Astrocyte of the spinal cord (primary cell): Measurements from ENCODE around the gene MRGPRD.

Experiments
- DNase-seq: peaks from one replicate; pipeline ENCODE4 v3.0.0; 2011; ENCODE audit warnings: low read depth, low spot score
- H3K4me3 ChIP-seq: 2 replicates; pipeline ENCODE4 v1.5.1; 2011; ENCODE audit warnings: low read depth, mild to moderate bottlenecking, low read length, moderate library complexity
- CTCF ChIP-seq: IDR thresholded peaks from 2 replicates; pipeline ENCODE4 v1.5.1; 2012; ENCODE audit warnings: low read depth, mild to moderate bottlenecking, low read length, inconsistent platforms
- in situ Hi-C: cut with HindIII; loops from 2 replicates; pipeline ENCODE4 v1.10.0; 2017; ENCODE audit warnings: low sequenced_read_pairs

The MRGPRD gene

GRCh38 chr11:68987211-68987610 lies 6.4 kb upstream of the MRGPRD start:
- DNase-seq, result no peak
- no peak for TF ChIP-seq CTCF
- H3K4me3 ChIP-seq, result no peak overlapping the region
- in situ Hi-C loops, result no loop called here

DNA sequence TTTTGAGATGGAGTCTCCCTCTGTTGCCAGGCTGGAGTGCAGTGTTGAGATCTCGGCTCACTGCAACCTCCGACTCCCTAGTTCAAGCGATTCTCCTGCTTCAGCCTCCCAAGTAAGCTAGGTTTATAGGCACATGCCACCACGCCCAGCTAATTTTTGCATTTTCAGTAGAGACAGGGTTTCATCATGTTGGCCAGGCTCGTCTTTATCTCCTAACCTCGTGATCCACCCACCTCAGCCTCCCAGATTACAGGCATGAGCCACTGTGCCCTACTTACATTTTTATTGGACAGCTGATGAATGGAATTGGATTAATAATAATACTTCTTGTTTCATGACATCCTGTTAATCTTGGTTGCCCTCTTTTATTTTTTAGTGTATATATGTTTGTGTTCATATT lies 3.0 kb upstream of the MRGPRD start:
- in situ Hi-C loops, result no loop called here
- TF ChIP-seq CTCF, result no peak
- no peak for DNase-seq
- H3K4me3 ChIP-seq, result no peak overlapping the region

GRCh38 chr11:68982134-68982533 lies 1.3 kb upstream of the MRGPRD start:
- no peak for TF ChIP-seq CTCF
- in situ Hi-C loops, result no loop called here

DNA sequence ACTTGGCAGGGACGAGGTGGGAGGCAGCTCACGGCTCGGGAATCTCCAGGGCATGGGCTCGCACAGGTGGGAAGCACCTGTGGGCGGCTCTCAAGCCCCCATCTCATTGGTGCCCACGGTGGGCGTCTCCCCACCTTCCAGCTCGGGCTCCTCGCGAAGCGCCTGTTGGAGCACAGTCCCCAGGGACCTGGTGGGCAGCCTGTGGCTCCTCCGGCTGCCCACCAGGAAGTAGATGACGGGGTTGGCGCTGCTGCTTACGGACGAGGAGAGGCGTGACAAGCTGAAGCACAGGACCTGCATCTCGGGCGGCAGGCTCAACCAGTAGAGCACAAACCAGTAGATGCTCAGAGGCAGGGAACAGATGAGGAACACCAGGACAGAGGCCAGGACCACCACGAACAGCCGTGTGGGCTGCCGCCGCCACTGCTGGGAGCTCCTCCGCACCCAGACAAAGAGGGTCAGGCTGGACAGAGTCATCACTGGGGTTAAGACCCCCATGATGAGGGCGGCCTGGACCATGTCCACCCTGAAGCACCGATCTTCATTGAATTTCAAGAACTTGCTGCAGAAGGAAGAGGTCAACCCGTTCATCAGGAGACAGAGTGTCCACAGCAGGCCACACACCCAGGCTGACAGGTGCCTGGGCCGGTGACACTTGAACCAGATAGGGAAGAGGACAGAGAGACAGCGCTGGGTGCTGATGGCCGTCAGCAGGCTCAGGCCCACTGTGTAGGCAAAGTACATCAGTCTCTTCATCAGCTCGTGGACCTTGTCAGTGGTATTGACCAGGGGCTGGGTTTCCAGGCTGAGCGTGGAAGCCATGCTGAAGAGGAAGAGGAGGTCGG lies 633 bp downstream of the MRGPRD start:
- in situ Hi-C loops, result no loop called here
- H3K4me3 ChIP-seq, result no peak overlapping the region
- no peak for DNase-seq
- TF ChIP-seq CTCF, result no peak

More at GRCh38 chr11:68982134-68982533, 1.3 kb upstream of the MRGPRD start:
- DNase-seq, result no peak
- no peak overlapping the region for H3K4me3 ChIP-seq

- H3K4me3 ChIP-seq, result no peak overlapping the region
- no peak for DNase-seq
- no peak for TF ChIP-seq CTCF
- in situ Hi-C loops, result no loop called here
Measured at GRCh38 chr11:68978931-68979594, 1.7 kb downstream of the MRGPRD start.

GRCh38 chr11:68978626-68978930 lies 2.2 kb downstream of the MRGPRD start:
- in situ Hi-C loops, result no loop called here
- DNase-seq, result no peak
- no peak for TF ChIP-seq CTCF

More at GRCh38 chr11:68978626-68978930, 2.2 kb downstream of the MRGPRD start:
- H3K4me3 ChIP-seq, result no peak overlapping the region
